ENCODE results near the gene SSPN.

The SSPN gene

GRCh38 chr12:26187014-26187798 is 8.2 kb upstream of the SSPN start:
- DNase-seq: no peak

- no peak for DNase-seq
Measured at GRCh38 chr12:26188127-26188526, 7.2 kb upstream of the SSPN start.

- DNase-seq: no peak
Measured at GRCh38 chr12:26188641-26189040, 6.7 kb upstream of the SSPN start.

- no peak for DNase-seq
Measured at GRCh38 chr12:26192142-26192541, 3.2 kb upstream of the SSPN start.

- no peak for DNase-seq
Measured at GRCh38 chr12:26193539-26193938, 1.8 kb upstream of the SSPN start.

- DNase-seq: peak; percentile 89
Measured at GRCh38 chr12:26195641-26196420, 458 bp downstream of the SSPN start.

GRCh38 chr12:26196421-26196716 is 996 bp downstream of the SSPN start:
- no peak for DNase-seq

- no peak for DNase-seq
Measured at GRCh38 chr12:26197832-26198231, 2.5 kb downstream of the SSPN start.

GRCh38 chr12:26198742-26199141 is 3.4 kb downstream of the SSPN start:
- no peak for DNase-seq

- no peak for DNase-seq
Measured at GRCh38 chr12:26203167-26203780, 7.9 kb downstream of the SSPN start.

GRCh38 chr12:26204612-26205289 is 9.4 kb downstream of the SSPN start:
- no peak for DNase-seq

- no peak for DNase-seq
Measured at GRCh38 chr12:26205298-26205697, 9.9 kb downstream of the SSPN start.

- DNase-seq: no peak
Measured at GRCh38 chr12:26205941-26206340, 10.6 kb downstream of the SSPN start.

GRCh38 chr12:26211331-26211730 is 16.0 kb downstream of the SSPN start:
- DNase-seq: no peak

- no peak for DNase-seq
Measured at GRCh38 chr12:26212396-26212795, 17.0 kb downstream of the SSPN start.

GRCh38 chr12:26212988-26213387 is 17.6 kb downstream of the SSPN start:
- no peak for DNase-seq

GRCh38 chr12:26214121-26214520 is 18.7 kb downstream of the SSPN start:
- no peak for DNase-seq

GRCh38 chr12:26219736-26220135 is 24.4 kb downstream of the SSPN start:
- no peak for DNase-seq

- DNase-seq: no peak
Measured at GRCh38 chr12:26224657-26225056, 29.3 kb downstream of the SSPN start.

- peak; percentile 40 for DNase-seq
Measured at GRCh38 chr12:26226122-26226521, 30.7 kb downstream of the SSPN start.

- peak; percentile 89 for DNase-seq
Measured at GRCh38 chr12:26226629-26227360, 31.4 kb downstream of the SSPN start.

GRCh38 chr12:26227361-26227745 is 32.0 kb downstream of the SSPN start:
- no peak for DNase-seq

- DNase-seq: no peak
Measured at GRCh38 chr12:26229910-26230309, 34.5 kb downstream of the SSPN start.

Data from eye (tissue), 1 donor.